Activated naive CD8-positive, alpha-beta T cell treated with anti-CD3 and anti-CD28 coated beads, Interleukin-2, amount 50 U/mL, for 16 hours (primary cell): ENCODE data around the gene YJEFN3.

Experiments used
- DNase-seq: peaks from one replicate; pipeline ENCODE4 v3.0.0-alpha.2; 2020; ENCODE audit warnings: low read depth, low spot score

Gene YJEFN3

GRCh38 chr19:19538785-19539166 is 10.1 kb downstream of the YJEFN3 start:
- no peak for DNase-seq

- no peak for DNase-seq
Observed at GRCh38 chr19:19539698-19540063, 11.0 kb downstream of the YJEFN3 start.

- peak; percentile 47 for DNase-seq
Observed at GRCh38 chr19:19540064-19540714, 11.5 kb downstream of the YJEFN3 start.

- peak; percentile 47 for DNase-seq
Observed at GRCh38 chr19:19540715-19541515, 12.2 kb downstream of the YJEFN3 start.

- no peak for DNase-seq
Observed at GRCh38 chr19:19541616-19542015, 12.9 kb downstream of the YJEFN3 start.

- no peak for DNase-seq
Observed at GRCh38 chr19:19542507-19542906, 13.8 kb downstream of the YJEFN3 start.

GRCh38 chr19:19543101-19543500 is 14.4 kb downstream of the YJEFN3 start:
- no peak for DNase-seq

- DNase-seq, result no peak
Observed at GRCh38 chr19:19543640-19544039, 14.9 kb downstream of the YJEFN3 start.

- DNase-seq, result no peak
Observed at GRCh38 chr19:19544257-19544953, 15.7 kb downstream of the YJEFN3 start.

- no peak for DNase-seq
Observed at GRCh38 chr19:19544954-19545591, 16.4 kb downstream of the YJEFN3 start.

- DNase-seq, result no peak
Observed at GRCh38 chr19:19545707-19546106, 17.0 kb downstream of the YJEFN3 start.

GRCh38 chr19:19546751-19547162 is 18.0 kb downstream of the YJEFN3 start:
- DNase-seq, result no peak

GRCh38 chr19:19547674-19548336 is 19.1 kb downstream of the YJEFN3 start:
- no peak for DNase-seq

- DNase-seq, result no peak
Observed at GRCh38 chr19:19548915-19549759, 20.4 kb downstream of the YJEFN3 start.

- DNase-seq, result no peak
Observed at GRCh38 chr19:19549804-19550464, 21.2 kb downstream of the YJEFN3 start.

GRCh38 chr19:19550485-19550929 is 21.8 kb downstream of the YJEFN3 start:
- DNase-seq, result no peak

- no peak for DNase-seq
Observed at GRCh38 chr19:19550972-19551852, 22.5 kb downstream of the YJEFN3 start.

GRCh38 chr19:19551853-19552192 is 23.1 kb downstream of the YJEFN3 start:
- no peak for DNase-seq

GRCh38 chr19:19552798-19553197 is 24.1 kb downstream of the YJEFN3 start:
- DNase-seq, result no peak
